ENCODE measurements around the gene HCN3. TPM values are rescaled to one million over a fixed set of nuclear protein-coding genes. Genes with fewer than 3 reads are reported as not detected.
A peak's percentile ranks its signal among the peaks of the same experiment; 100 is the strongest.
"Not testable (repeated sequence)": the region's sequence is repeated elsewhere in the genome, so short reads cannot be mapped to it uniquely, and the experiment has no call there.

The HCN3 gene
- total RNA-seq (2021) (11.3 and 12.2 TPM in 2 replicates), Bru-seq, nascent RNA (percentile 47 among the genes with signal in this experiment), BruChase-seq, experiment 1, labeled RNA remaining after a 2-hour chase (percentile 62 among the genes with signal in this experiment), BruChase-seq, experiment 2, labeled RNA remaining after a 6-hour chase (percentile 63 among the genes with signal in this experiment)
- long read RNA-seq, partial matches to known transcripts = 5 of 10 reads
- long read RNA-seq, other reads (novel, unspliced or antisense) = 5 of 10 reads

GRCh38 chr1:155277070-155277901 lies at the start of gene HCN3:
HCN3 (plus strand) TSS chr1:155277463; CDS start chr1:155277591, 128 bp downstream.
- BruUV-seq (replicated peaks) = no TSS peak
- H3K27ac ChIP-seq (ENCODE audit: low read depth, low read length, poor library complexity, severe bottlenecking) = peak within 1 kb of the TSS; percentile 48
- intact Hi-C loops (cut with micrococcal nuclease; ENCODE audit: unreplicated experiment) = loop anchor here (1.0 to 2.0 kb wide), 3 partner anchors 27 to 50 kb away; no protein-coding TSS in a partner anchor

GRCh38 chr1:155228096-155228427 lies 49.2 kb upstream of the HCN3 start:
- Histone ChIP-seq H3K4me1 (ENCODE audit: insufficient read depth, low read length, poor library complexity, severe bottlenecking) (peaks cover 20% of the 10 kb centered on the region), H3K36me3 (ENCODE audit: insufficient read depth, low read length, poor library complexity, severe bottlenecking) (no peaks in the 10 kb centered on the region), H3K9me3 (ENCODE audit: low read depth, low read length, poor library complexity, severe bottlenecking) (no peaks in the 10 kb centered on the region), H3K4me3 (ENCODE audit: low read depth, low read length, poor library complexity, severe bottlenecking) (peak overlapping the region; percentile 59), H3K27me3 (replicated peaks; ENCODE audit: insufficient read depth, low read depth, low read length, poor library complexity) (no peaks in the 10 kb centered on the region), H3K27ac (ENCODE audit: low read depth, low read length, poor library complexity, severe bottlenecking) (peak overlapping the region; percentile 83)
- CTCF ChIA-PET = no interaction called here
- no peak for DNase-seq (ENCODE audit: low spot score)
- intact Hi-C loops (cut with micrococcal nuclease; ENCODE audit: unreplicated experiment) = no loop called here
- BruUV-seq (replicated peaks) = no TSS peak
- TF ChIP-seq EZH2 (IDR thresholded peaks at IDR 0.05; ENCODE audit: borderline replicate concordance, low read depth, low read length, poor library complexity, severe bottlenecking) = no peak
- TF ChIP-seq, protein P1, sequence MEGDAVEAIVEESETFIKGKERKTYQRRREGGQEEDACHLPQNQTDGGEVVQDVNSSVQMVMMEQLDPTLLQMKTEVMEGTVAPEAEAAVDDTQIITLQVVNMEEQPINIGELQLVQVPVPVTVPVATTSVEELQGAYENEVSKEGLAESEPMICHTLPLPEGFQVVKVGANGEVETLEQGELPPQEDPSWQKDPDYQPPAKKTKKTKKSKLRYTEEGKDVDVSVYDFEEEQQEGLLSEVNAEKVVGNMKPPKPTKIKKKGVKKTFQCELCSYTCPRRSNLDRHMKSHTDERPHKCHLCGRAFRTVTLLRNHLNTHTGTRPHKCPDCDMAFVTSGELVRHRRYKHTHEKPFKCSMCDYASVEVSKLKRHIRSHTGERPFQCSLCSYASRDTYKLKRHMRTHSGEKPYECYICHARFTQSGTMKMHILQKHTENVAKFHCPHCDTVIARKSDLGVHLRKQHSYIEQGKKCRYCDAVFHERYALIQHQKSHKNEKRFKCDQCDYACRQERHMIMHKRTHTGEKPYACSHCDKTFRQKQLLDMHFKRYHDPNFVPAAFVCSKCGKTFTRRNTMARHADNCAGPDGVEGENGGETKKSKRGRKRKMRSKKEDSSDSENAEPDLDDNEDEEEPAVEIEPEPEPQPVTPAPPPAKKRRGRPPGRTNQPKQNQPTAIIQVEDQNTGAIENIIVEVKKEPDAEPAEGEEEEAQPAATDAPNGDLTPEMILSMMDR (conservative IDR thresholded peaks at IDR 0.05; ENCODE audit: low read depth, low read length) = no peak
- POLR2A ChIA-PET (ENCODE audit: low non-redundant PET) = no interaction called here

More at GRCh38 chr1:155277070-155277901, at the start of gene HCN3:
- DNase-seq (ENCODE audit: low spot score) = peak; percentile 98
- H3K4me3 ChIP-seq (ENCODE audit: low read depth, low read length, poor library complexity, severe bottlenecking) = peak within 1 kb of the TSS; percentile 73
- TF ChIP-seq EZH2 (IDR thresholded peaks at IDR 0.05; ENCODE audit: borderline replicate concordance, low read depth, low read length, poor library complexity, severe bottlenecking) = no peak
- TF ChIP-seq, protein P1 (conservative IDR thresholded peaks at IDR 0.05; ENCODE audit: low read depth, low read length) = peak; percentile 60
- no peaks in the 10 kb centered on the region for H3K9me3 ChIP-seq (ENCODE audit: low read depth, low read length, poor library complexity, severe bottlenecking)
- POLR2A ChIA-PET (ENCODE audit: low non-redundant PET) = interaction anchor here (0.6 kb wide), 1 partner anchor 274 kb away, joined by 9 read pairs; no protein-coding TSS in a partner anchor
- H3K27me3 ChIP-seq (replicated peaks; ENCODE audit: insufficient read depth, low read depth, low read length, poor library complexity) = no peaks in the 10 kb centered on the region
- H3K36me3 ChIP-seq (ENCODE audit: insufficient read depth, low read length, poor library complexity, severe bottlenecking) = no peaks in the 10 kb centered on the region
- peaks cover 22% of the 10 kb centered on the region for H3K4me1 ChIP-seq (ENCODE audit: insufficient read depth, low read length, poor library complexity, severe bottlenecking)
- CTCF ChIA-PET = interaction anchor here (0.7 to 1.0 kb wide), 2 partner anchors 14 to 27 kb away, joined by 3 to 4 read pairs; no protein-coding TSS in a partner anchor

DNA sequence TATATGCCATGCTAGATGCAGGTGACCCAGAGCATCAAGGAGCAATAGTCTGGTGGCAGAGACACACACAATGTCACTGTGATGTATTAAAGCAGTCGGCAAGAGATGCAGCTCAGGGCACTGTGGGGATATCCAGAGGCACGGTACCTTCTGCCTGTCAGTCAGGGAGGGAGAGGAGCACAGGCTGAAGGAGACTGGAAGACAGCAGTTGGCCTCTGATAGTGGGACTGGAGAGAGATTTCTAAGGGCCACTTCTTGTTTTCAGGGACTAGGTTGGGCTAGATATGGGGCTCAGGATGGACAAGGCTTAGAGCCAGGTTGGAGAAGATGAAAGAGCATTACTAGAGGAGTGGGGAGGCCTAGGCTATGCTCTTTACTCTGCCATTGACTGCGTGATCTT lies 46.0 kb upstream of the HCN3 start:
- BruUV-seq (replicated peaks); H3K36me3 ChIP-seq (ENCODE audit: insufficient read depth, low read length, poor library complexity, severe bottlenecking); intact Hi-C loops (cut with micrococcal nuclease; ENCODE audit: unreplicated experiment); CTCF ChIA-PET; H3K4me1 ChIP-seq (ENCODE audit: insufficient read depth, low read length, poor library complexity, severe bottlenecking); H3K9me3 ChIP-seq (ENCODE audit: low read depth, low read length, poor library complexity, severe bottlenecking); H3K27ac ChIP-seq (ENCODE audit: low read depth, low read length, poor library complexity, severe bottlenecking); H3K4me3 ChIP-seq (ENCODE audit: low read depth, low read length, poor library complexity, severe bottlenecking); POLR2A ChIA-PET (ENCODE audit: low non-redundant PET); H3K27me3 ChIP-seq (replicated peaks; ENCODE audit: insufficient read depth, low read depth, low read length, poor library complexity); DNase-seq (ENCODE audit: low spot score): not testable (repeated sequence)

DNA sequence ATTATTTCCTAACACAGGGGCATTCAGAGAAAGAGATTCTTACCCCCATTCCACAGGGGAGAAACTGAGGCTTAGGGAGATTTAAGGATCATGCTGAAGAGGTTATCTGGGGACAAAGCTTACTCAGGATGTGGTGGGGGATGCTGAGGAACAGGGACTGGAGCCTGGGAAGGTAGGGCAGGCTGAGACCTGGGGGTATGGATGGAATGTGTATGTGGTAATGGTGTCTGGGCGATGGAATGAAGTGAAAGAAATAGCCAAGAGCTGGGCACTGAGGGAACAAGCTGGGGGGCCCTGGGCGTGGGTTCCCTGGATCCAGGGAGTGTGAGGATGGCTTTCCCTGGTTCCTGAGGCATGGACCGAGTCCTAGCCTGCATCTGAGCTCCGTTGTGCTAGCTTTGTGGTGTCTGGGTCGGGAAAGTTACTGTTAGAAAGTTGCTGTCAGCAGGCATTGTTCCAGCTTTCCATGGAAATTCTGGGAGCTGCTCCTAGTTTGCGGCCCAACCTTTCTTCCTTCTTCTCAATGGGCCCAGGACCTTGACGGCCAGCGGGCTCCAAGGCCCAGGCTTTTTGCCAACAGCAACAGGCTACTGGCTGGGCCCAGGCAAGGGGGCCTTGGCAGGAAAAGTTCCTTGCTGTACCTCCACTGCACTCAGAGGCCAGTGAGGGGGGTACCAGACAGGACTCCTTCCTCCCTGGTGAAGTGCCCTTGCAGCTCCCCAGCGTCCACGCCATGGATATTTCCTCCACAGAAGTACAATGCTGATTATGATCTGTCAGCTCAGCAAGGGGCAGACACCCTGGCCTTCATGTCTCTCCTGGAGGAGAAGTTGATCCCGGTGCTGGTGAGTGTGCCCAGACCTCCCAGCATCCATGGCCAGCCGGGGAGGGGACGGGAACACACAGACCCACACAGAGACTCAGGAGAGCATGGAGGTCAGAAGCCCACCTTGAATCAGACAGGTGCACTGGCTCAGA lies 45.0 kb upstream of the HCN3 start:
- intact Hi-C loops (cut with micrococcal nuclease; ENCODE audit: unreplicated experiment); BruUV-seq (replicated peaks): not testable (repeated sequence)

GRCh38 chr1:155233502-155233901 lies 43.8 kb upstream of the HCN3 start:
- H3K4me3 ChIP-seq (ENCODE audit: low read depth, low read length, poor library complexity, severe bottlenecking); intact Hi-C loops (cut with micrococcal nuclease; ENCODE audit: unreplicated experiment); POLR2A ChIA-PET (ENCODE audit: low non-redundant PET); H3K27me3 ChIP-seq (replicated peaks; ENCODE audit: insufficient read depth, low read depth, low read length, poor library complexity); H3K4me1 ChIP-seq (ENCODE audit: insufficient read depth, low read length, poor library complexity, severe bottlenecking); H3K36me3 ChIP-seq (ENCODE audit: insufficient read depth, low read length, poor library complexity, severe bottlenecking); DNase-seq (ENCODE audit: low spot score); H3K27ac ChIP-seq (ENCODE audit: low read depth, low read length, poor library complexity, severe bottlenecking); CTCF ChIA-PET; BruUV-seq (replicated peaks); H3K9me3 ChIP-seq (ENCODE audit: low read depth, low read length, poor library complexity, severe bottlenecking): not testable (repeated sequence)

More for the DNA sequence above, 45.0 kb upstream of the HCN3 start:
- H3K4me3 ChIP-seq (ENCODE audit: low read depth, low read length, poor library complexity, severe bottlenecking); H3K27ac ChIP-seq (ENCODE audit: low read depth, low read length, poor library complexity, severe bottlenecking); H3K27me3 ChIP-seq (replicated peaks; ENCODE audit: insufficient read depth, low read depth, low read length, poor library complexity); H3K9me3 ChIP-seq (ENCODE audit: low read depth, low read length, poor library complexity, severe bottlenecking); H3K36me3 ChIP-seq (ENCODE audit: insufficient read depth, low read length, poor library complexity, severe bottlenecking); POLR2A ChIA-PET (ENCODE audit: low non-redundant PET); H3K4me1 ChIP-seq (ENCODE audit: insufficient read depth, low read length, poor library complexity, severe bottlenecking); DNase-seq (ENCODE audit: low spot score): not testable (repeated sequence)
- CTCF ChIA-PET = interaction anchor here (0.6 kb wide), 1 partner anchor 233 kb away, joined by 7 read pairs; no protein-coding TSS in a partner anchor
